ENCODE results near the gene CDC42EP1. TPM values are rescaled to one million over a fixed set of nuclear protein-coding genes. Genes with fewer than 3 reads are reported as not detected.

The CDC42EP1 gene
- total RNA-seq, 1 experiment from 2014 or later: 62.5 TPM

DNA sequence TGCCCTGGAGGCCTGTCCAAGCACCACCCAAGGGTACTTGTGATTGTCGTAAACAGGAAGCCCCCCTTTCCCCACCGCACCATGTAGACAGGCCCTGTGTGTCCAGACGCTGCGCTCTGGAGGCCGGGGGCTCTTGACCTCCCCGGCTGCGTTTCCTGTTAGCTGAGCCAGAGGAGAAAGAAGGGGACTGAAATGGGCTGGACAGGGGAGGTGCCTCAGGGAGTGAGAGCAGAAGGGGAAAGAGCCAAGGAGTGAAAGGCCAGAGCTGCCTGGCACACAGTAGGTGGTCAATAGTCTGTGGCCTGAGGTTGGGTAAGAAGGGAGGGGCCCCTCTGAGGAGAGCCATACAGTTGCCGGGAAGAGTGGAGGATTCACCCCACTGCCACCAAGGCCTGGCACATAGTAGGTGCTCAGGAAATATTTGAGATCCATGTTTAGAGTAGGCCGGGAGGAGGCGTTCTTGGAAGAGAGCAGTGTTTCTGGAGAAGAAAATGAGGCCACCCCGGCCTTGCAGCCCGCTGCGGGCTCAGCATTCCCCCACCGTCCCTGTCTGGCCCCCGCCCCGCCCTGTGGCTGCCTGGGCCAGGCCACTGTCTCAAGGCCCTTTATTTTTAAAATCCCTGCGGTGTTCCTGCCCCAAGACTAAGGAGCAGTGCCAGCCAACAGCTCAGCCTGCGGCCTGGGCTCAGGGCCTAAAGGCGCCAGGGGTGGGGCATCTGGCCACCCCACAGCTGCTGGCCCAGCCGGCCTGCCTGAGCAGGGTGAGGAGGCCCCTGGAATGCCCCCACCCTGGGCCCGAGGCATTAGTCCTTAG, 13.6 kb upstream of the CDC42EP1 start:
- ATAC-seq (peak; percentile 31), DNase-seq (ENCODE audit: low read depth, low spot score) (no peak)
- H3K27ac ChIP-seq (ENCODE audit: low read length): peak overlapping the region; percentile 82
- no peaks in the 10 kb centered on the region for H3K9me3 ChIP-seq (ENCODE audit: control insufficient read depth, insufficient read depth, low read depth, low read length)
- H3K27me3 ChIP-seq (ENCODE audit: control insufficient read depth, insufficient read depth, low read length): no peaks in the 10 kb centered on the region
- intact Hi-C loops (cut with micrococcal nuclease; ENCODE audit: unreplicated experiment): no loop called here
- ChIA-PET CTCF (interaction anchor here (0.6 to 1.5 kb wide), 7 partner anchors 15 to 233 kb away, joined by 3 to 12 read pairs (median 4); no protein-coding TSS in a partner anchor), POLR2A (interaction anchor here (0.7 to 0.9 kb wide), 3 partner anchors 15 to 21 kb away, joined by 3 read pairs; no protein-coding TSS in a partner anchor)
- no TSS peak for BruUV-seq (replicated peaks)
- no peak for TF ChIP-seq SIN3A (IDR thresholded peaks at IDR 0.05; ENCODE audit: borderline replicate concordance, insufficient read depth, low read depth, low read length)
- TF ChIP-seq TCF7L2 (IDR thresholded peaks at IDR 0.05; ENCODE audit: low read depth, low read length): no peak
- TF ChIP-seq, protein P1, sequence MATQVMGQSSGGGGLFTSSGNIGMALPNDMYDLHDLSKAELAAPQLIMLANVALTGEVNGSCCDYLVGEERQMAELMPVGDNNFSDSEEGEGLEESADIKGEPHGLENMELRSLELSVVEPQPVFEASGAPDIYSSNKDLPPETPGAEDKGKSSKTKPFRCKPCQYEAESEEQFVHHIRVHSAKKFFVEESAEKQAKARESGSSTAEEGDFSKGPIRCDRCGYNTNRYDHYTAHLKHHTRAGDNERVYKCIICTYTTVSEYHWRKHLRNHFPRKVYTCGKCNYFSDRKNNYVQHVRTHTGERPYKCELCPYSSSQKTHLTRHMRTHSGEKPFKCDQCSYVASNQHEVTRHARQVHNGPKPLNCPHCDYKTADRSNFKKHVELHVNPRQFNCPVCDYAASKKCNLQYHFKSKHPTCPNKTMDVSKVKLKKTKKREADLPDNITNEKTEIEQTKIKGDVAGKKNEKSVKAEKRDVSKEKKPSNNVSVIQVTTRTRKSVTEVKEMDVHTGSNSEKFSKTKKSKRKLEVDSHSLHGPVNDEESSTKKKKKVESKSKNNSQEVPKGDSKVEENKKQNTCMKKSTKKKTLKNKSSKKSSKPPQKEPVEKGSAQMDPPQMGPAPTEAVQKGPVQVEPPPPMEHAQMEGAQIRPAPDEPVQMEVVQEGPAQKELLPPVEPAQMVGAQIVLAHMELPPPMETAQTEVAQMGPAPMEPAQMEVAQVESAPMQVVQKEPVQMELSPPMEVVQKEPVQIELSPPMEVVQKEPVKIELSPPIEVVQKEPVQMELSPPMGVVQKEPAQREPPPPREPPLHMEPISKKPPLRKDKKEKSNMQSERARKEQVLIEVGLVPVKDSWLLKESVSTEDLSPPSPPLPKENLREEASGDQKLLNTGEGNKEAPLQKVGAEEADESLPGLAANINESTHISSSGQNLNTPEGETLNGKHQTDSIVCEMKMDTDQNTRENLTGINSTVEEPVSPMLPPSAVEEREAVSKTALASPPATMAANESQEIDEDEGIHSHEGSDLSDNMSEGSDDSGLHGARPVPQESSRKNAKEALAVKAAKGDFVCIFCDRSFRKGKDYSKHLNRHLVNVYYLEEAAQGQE (IDR thresholded peaks at IDR 0.05; ENCODE audit: insufficient read depth in 1 of 2, low read depth in 2 of 2, low read length in 1 of 2): no peak
- no peak for TF ChIP-seq POLR2AphosphoS5 (IDR thresholded peaks at IDR 0.05; ENCODE audit: low read depth, low read length)
- TF ChIP-seq, protein P2, sequence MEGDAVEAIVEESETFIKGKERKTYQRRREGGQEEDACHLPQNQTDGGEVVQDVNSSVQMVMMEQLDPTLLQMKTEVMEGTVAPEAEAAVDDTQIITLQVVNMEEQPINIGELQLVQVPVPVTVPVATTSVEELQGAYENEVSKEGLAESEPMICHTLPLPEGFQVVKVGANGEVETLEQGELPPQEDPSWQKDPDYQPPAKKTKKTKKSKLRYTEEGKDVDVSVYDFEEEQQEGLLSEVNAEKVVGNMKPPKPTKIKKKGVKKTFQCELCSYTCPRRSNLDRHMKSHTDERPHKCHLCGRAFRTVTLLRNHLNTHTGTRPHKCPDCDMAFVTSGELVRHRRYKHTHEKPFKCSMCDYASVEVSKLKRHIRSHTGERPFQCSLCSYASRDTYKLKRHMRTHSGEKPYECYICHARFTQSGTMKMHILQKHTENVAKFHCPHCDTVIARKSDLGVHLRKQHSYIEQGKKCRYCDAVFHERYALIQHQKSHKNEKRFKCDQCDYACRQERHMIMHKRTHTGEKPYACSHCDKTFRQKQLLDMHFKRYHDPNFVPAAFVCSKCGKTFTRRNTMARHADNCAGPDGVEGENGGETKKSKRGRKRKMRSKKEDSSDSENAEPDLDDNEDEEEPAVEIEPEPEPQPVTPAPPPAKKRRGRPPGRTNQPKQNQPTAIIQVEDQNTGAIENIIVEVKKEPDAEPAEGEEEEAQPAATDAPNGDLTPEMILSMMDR (IDR thresholded peaks at IDR 0.05): no peak
- H3K36me3 ChIP-seq (ENCODE audit: control insufficient read depth, insufficient read depth, low read length): no peaks in the 10 kb centered on the region
- peaks cover 33% of the 10 kb centered on the region for H3K4me1 ChIP-seq (ENCODE audit: control insufficient read depth, insufficient read depth, low read length)
- H3K4me3 ChIP-seq (ENCODE audit: low read depth in 2 of 2, low read length in 2 of 2): no peak overlapping the region
- in situ Hi-C loops (cut with HindIII; ENCODE audit: low pct_unique_long_range_greater_than_20kb, low sequenced_read_pairs): no loop called here

DNA sequence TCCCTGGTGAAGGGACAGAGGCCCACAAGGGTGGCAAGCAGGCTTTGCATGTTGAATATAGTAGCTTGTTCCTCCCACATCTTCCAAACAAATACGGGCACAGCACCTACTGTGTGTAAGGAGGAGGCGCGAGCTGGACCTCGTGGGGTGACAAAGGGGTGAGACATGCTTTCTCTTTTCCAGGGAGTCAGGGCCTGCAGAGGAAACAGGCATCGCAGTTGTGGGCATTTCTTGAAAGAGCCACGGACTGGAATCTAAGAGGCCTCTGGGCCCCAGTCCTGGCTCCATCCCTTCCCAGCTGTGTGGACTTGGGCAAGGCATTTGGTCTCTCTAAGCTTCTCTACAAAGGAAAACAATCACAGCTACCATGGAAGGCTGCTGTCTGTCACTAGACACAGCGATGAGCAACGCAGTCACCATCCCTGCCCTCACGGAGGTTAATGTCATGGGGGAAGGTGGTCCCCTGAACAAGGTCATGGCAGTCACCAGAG, 13.0 kb upstream of the CDC42EP1 start:
- H3K4me3 ChIP-seq (ENCODE audit: low read depth in 2 of 2, low read length in 2 of 2): no peak overlapping the region
- POLR2A ChIA-PET: interaction anchor here (0.7 kb wide), 1 partner anchor 14 kb away, joined by 3 read pairs; no protein-coding TSS in a partner anchor
- DNase-seq (ENCODE audit: low read depth, low spot score) (no peak), ATAC-seq (peak; percentile 31; the same call in 1 of the 2 replicates)
- H3K27ac ChIP-seq (ENCODE audit: low read length): peak overlapping the region; percentile 65
- TF ChIP-seq, protein P1 (IDR thresholded peaks at IDR 0.05; ENCODE audit: insufficient read depth in 1 of 2, low read depth in 2 of 2, low read length in 1 of 2): no peak
- TF ChIP-seq, protein P2 (IDR thresholded peaks at IDR 0.05): no peak
- TF ChIP-seq POLR2AphosphoS5 (IDR thresholded peaks at IDR 0.05; ENCODE audit: low read depth, low read length): no peak
- no peak for TF ChIP-seq TCF7L2 (IDR thresholded peaks at IDR 0.05; ENCODE audit: low read depth, low read length)
- no peak for TF ChIP-seq SIN3A (IDR thresholded peaks at IDR 0.05; ENCODE audit: borderline replicate concordance, insufficient read depth, low read depth, low read length)
- no peaks in the 10 kb centered on the region for H3K9me3 ChIP-seq (ENCODE audit: control insufficient read depth, insufficient read depth, low read depth, low read length)
- intact Hi-C loops (cut with micrococcal nuclease; ENCODE audit: unreplicated experiment): no loop called here
- no peaks in the 10 kb centered on the region for H3K36me3 ChIP-seq (ENCODE audit: control insufficient read depth, insufficient read depth, low read length)
- CTCF ChIA-PET: interaction anchor here (0.6 to 1.5 kb wide), 4 partner anchors 15 to 234 kb away, joined by 3 to 8 read pairs (median 4); no protein-coding TSS in a partner anchor
- no TSS peak for BruUV-seq (replicated peaks)
- in situ Hi-C loops (cut with HindIII; ENCODE audit: low pct_unique_long_range_greater_than_20kb, low sequenced_read_pairs): no loop called here
- no peaks in the 10 kb centered on the region for H3K27me3 ChIP-seq (ENCODE audit: control insufficient read depth, insufficient read depth, low read length)
- H3K4me1 ChIP-seq (ENCODE audit: control insufficient read depth, insufficient read depth, low read length): peaks cover 26% of the 10 kb centered on the region
